Osteoblast (primary cell): Measurements from ENCODE around the gene RCCD1. TPM values are rescaled to one million over a fixed set of nuclear protein-coding genes. Genes with fewer than 3 reads are reported as not detected.
"Not testable (repeated sequence)": the region's sequence is repeated elsewhere in the genome, so short reads cannot be mapped to it uniquely, and the experiment has no call there.

Source experiments
- DNase-seq: peaks from one replicate; pipeline ENCODE4 v3.0.0; 2011; ENCODE audit warnings: low spot score, mixed read lengths; ENCODE audit not compliant: insufficient read length; ENCODE audit errors: missing footprints
- H2AFZ ChIP-seq: 2 replicates; pipeline ENCODE4 v1.6.0; 2011; ENCODE audit warnings: mild to moderate bottlenecking, low read length
- H3K27ac ChIP-seq: 2 replicates; pipeline ENCODE4 v1.5.1; 2011; ENCODE audit warnings: mild to moderate bottlenecking, low read depth, low read length, moderate library complexity
- H3K27me3 ChIP-seq: 2 replicates; pipeline ENCODE4 v1.6.0; 2012; ENCODE audit warnings: mild to moderate bottlenecking, control low read depth, inconsistent platforms, low read length, moderate library complexity; ENCODE audit not compliant: insufficient read depth
- H3K36me3 ChIP-seq: 2 replicates; pipeline ENCODE4 v1.5.1; 2011; ENCODE audit warnings: mild to moderate bottlenecking, low read length, control low read depth, moderate library complexity; ENCODE audit not compliant: insufficient read depth
- H3K4me1 ChIP-seq: 2 replicates; pipeline ENCODE4 v1.5.1; 2011; ENCODE audit warnings: mild to moderate bottlenecking, low read length, control low read depth, moderate library complexity; ENCODE audit not compliant: insufficient read depth
- H3K4me2 ChIP-seq: 2 replicates; pipeline ENCODE4 v1.6.0; 2011; ENCODE audit warnings: mild to moderate bottlenecking, low read length; ENCODE audit not compliant: insufficient read depth
- H3K4me3 ChIP-seq: fragments of 200-600 bp; sonication (generic); 3 replicates; pipeline ENCODE4 v1.5.1; 2012; ENCODE audit warnings: mild to moderate bottlenecking, low read length, inconsistent platforms; ENCODE audit not compliant: insufficient read depth
- H3K79me2 ChIP-seq: 2 replicates; pipeline ENCODE4 v1.6.0; 2012; ENCODE audit warnings: mild to moderate bottlenecking, low read length, control low read depth, inconsistent platforms; ENCODE audit not compliant: insufficient read depth
- H3K9me3 ChIP-seq: 2 replicates; pipeline ENCODE4 v1.5.1; 2011; ENCODE audit warnings: low read depth, low read length, control low read depth
- H4K20me1 ChIP-seq: 2 replicates; pipeline ENCODE4 v1.6.0; 2012; ENCODE audit warnings: mild to moderate bottlenecking, low read length, control low read depth; ENCODE audit not compliant: insufficient read depth
- total RNA-seq: library from RNA; depleted of rRNA; stranded (reverse); fragments of >200 nt; gene quantifications from 2 replicates; pipeline ENCODE4 v1.2.3, GENCODE V29; 2012
- TF ChIP-seq, protein P1 (sequence below): IDR thresholded peaks from 2 replicates; pipeline ENCODE4 v1.5.1; 2011; ENCODE audit warnings: mild to moderate bottlenecking, low read depth, low read length, moderate library complexity; ENCODE audit errors: extremely low read depth

RCCD1 gene
- total RNA-seq, 1 donor: 11.2 TPM

- Histone ChIP-seq H3K4me2 (no peak overlapping the region), H3K9me3 (no peaks in the 10 kb centered on the region), H3K4me3 (no peak overlapping the region), H2AFZ (no peak overlapping the region), H3K27ac (no peak overlapping the region), H3K27me3 (no peaks in the 10 kb centered on the region), H3K79me2 (no peaks in the 10 kb centered on the region), H4K20me1 (no peaks in the 10 kb centered on the region), H3K36me3 (peaks cover 29% of the 10 kb centered on the region), H3K4me1 (no peaks in the 10 kb centered on the region)
- DNase-seq: no peak
- TF ChIP-seq, protein P1, sequence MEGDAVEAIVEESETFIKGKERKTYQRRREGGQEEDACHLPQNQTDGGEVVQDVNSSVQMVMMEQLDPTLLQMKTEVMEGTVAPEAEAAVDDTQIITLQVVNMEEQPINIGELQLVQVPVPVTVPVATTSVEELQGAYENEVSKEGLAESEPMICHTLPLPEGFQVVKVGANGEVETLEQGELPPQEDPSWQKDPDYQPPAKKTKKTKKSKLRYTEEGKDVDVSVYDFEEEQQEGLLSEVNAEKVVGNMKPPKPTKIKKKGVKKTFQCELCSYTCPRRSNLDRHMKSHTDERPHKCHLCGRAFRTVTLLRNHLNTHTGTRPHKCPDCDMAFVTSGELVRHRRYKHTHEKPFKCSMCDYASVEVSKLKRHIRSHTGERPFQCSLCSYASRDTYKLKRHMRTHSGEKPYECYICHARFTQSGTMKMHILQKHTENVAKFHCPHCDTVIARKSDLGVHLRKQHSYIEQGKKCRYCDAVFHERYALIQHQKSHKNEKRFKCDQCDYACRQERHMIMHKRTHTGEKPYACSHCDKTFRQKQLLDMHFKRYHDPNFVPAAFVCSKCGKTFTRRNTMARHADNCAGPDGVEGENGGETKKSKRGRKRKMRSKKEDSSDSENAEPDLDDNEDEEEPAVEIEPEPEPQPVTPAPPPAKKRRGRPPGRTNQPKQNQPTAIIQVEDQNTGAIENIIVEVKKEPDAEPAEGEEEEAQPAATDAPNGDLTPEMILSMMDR: no peak
Measured at GRCh38 chr15:90921887-90922286, 32.8 kb upstream of the RCCD1 start.

GRCh38 chr15:90922712-90923322 lies 31.9 kb upstream of the RCCD1 start:
- peaks cover 21% of the 10 kb centered on the region for H3K36me3 ChIP-seq
- not testable (repeated sequence) for H3K27ac ChIP-seq, H2AFZ ChIP-seq, H3K9me3 ChIP-seq, H3K4me1 ChIP-seq, H3K79me2 ChIP-seq, H3K4me3 ChIP-seq, H3K27me3 ChIP-seq, H3K4me2 ChIP-seq, H4K20me1 ChIP-seq
- DNase-seq: peak; percentile 42

- no peak overlapping the region for H3K27ac ChIP-seq
- H3K36me3 ChIP-seq: peaks cover 15% of the 10 kb centered on the region
- H2AFZ ChIP-seq: no peak overlapping the region
- H3K4me2 ChIP-seq: no peak overlapping the region
- H3K4me1 ChIP-seq: no peaks in the 10 kb centered on the region
- H3K27me3 ChIP-seq: no peaks in the 10 kb centered on the region
- peak; percentile 27 for DNase-seq
- H4K20me1 ChIP-seq: no peaks in the 10 kb centered on the region
- no peaks in the 10 kb centered on the region for H3K9me3 ChIP-seq
- TF ChIP-seq, protein P1: no peak
- H3K79me2 ChIP-seq: no peaks in the 10 kb centered on the region
- no peak overlapping the region for H3K4me3 ChIP-seq
Measured at GRCh38 chr15:90924375-90924774, 30.3 kb upstream of the RCCD1 start.

- H3K4me3 ChIP-seq, H3K27ac ChIP-seq, H3K27me3 ChIP-seq, DNase-seq, H3K4me1 ChIP-seq, H3K9me3 ChIP-seq, H4K20me1 ChIP-seq, H3K79me2 ChIP-seq, H3K4me2 ChIP-seq, H3K36me3 ChIP-seq, H2AFZ ChIP-seq: not testable (repeated sequence)
Measured at GRCh38 chr15:90926766-90927165, 27.9 kb upstream of the RCCD1 start.

GRCh38 chr15:90928106-90928505 lies 26.6 kb upstream of the RCCD1 start:
- H3K4me2 ChIP-seq, H2AFZ ChIP-seq, H3K4me3 ChIP-seq, H3K27me3 ChIP-seq, DNase-seq, H3K27ac ChIP-seq, H4K20me1 ChIP-seq, H3K79me2 ChIP-seq, H3K36me3 ChIP-seq, H3K9me3 ChIP-seq: not testable (repeated sequence)
- H3K4me1 ChIP-seq: peaks cover 14% of the 10 kb centered on the region
